ENCODE results near the gene ROR1. TPM values are rescaled to one million over a fixed set of nuclear protein-coding genes. Genes with fewer than 3 reads are reported as not detected.

The ROR1 gene
- total and polyA plus RNA-seq, 8 donors = 1.4 to 37.3 (median 14.6) TPM

DNA sequence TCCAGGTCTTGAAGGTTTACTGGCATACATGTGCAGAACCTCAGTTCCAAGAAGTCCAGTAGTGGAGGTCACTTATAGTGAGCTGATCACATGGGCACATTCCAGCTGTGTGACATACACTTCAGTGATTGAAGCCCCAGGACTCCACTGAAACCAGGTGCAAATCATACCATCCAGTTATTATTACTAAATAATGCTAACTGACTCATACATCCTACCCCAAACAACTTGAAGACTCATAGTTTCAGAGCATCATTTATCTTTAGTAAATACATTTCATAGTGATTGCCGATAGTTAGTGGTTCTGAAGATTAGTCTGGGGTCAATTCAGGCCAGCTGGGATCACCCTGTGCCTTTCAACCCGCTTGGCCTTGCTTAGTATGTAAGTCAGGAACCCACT, 291.8 kb downstream of the ROR1 start:
- Histone ChIP-seq H3K27ac (no peak overlapping the region), H3K9me3 (no peaks in the 10 kb centered on the region), H3K27me3 (no peaks in the 10 kb centered on the region), H3K4me1 (peaks cover 4 to 22% (median 10%) of the 10 kb centered on the region in 4 donors), H3K36me3 (no peaks in the 10 kb centered on the region), H3K4me3 (no peak overlapping the region)
- intact Hi-C loops (cut with DNase I; ENCODE audit: low total_unique reads) = no loop called here
- 75 to 91% (median 82%) methylated on average over 2 of the region's 2 CpGs for WGBS, 5 donors
- no peak for TF ChIP-seq POLR2A (IDR thresholded peaks at IDR 0.05)
- TF ChIP-seq CTCF (IDR thresholded peaks at IDR 0.05) = no peak
- no peak for TF ChIP-seq EP300 (IDR thresholded peaks at IDR 0.05)
- no peak for TF ChIP-seq POLR2AphosphoS5 (IDR thresholded peaks at IDR 0.05)
- DNase-seq = no peak

- no peak for TF ChIP-seq POLR2A (IDR thresholded peaks at IDR 0.05)
- TF ChIP-seq POLR2AphosphoS5 (IDR thresholded peaks at IDR 0.05) = peak in 1 of 3 donors; percentile 2
- no peak for TF ChIP-seq CTCF (IDR thresholded peaks at IDR 0.05)
- TF ChIP-seq EP300 (IDR thresholded peaks at IDR 0.05) = no peak
- intact Hi-C loops (cut with DNase I; ENCODE audit: low total_unique reads) = no loop called here
- Histone ChIP-seq H3K4me3 (no peak overlapping the region), H3K4me1 (peaks cover 17 to 45% (median 27%) of the 10 kb centered on the region in 4 donors), H3K27me3 (no peaks in the 10 kb centered on the region), H3K9me3 (no peaks in the 10 kb centered on the region), H3K27ac (peak overlapping the region in 4 of 5 donors; percentile 18 to 71 (median 63)), H3K36me3 (no peaks in the 10 kb centered on the region)
- DNase-seq = peak; percentile 46 to 52
- 19 to 47% (median 35%) methylated on average over 5 of the region's 5 CpGs for WGBS, 5 donors
These were observed 298.4 kb downstream of the ROR1 start for GRCh38 chr1:64072089-64072793.

DNA sequence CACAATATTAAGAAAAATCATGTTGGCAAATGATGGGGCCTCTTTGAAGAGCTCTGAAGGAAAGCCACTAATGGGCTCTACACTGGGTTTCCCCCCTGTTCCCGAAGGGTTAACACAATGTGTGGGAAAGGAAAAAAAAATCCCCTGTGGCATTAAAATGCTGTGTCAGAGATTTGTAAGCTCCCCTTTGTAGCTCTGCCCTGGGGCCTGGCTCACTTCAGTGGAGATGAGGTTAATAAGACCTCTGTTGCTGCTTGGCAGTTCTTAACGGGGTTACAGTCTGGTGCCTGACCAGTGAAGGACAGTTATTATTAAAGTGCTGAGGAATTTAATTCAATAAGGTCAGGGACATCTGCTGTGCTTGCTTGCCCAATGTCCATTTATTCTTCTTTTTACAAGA, 299.9 kb downstream of the ROR1 start:
- no peak overlapping the region for H3K4me3 ChIP-seq
- intact Hi-C loops (cut with DNase I; ENCODE audit: low total_unique reads) = no loop called here
- TF ChIP-seq POLR2A (IDR thresholded peaks at IDR 0.05) = no peak
- TF ChIP-seq POLR2AphosphoS5 (IDR thresholded peaks at IDR 0.05) = no peak
- TF ChIP-seq EP300 (IDR thresholded peaks at IDR 0.05) = no peak
- no peak for TF ChIP-seq CTCF (IDR thresholded peaks at IDR 0.05)
- peak in 1 of 2 donors; percentile 47 for DNase-seq
- H3K27ac ChIP-seq = no peak overlapping the region
- H3K27me3 ChIP-seq = no peaks in the 10 kb centered on the region
- 40 to 53% (median 49%) methylated on average over 2 of the region's 2 CpGs for WGBS, 5 donors
- H3K9me3 ChIP-seq = no peaks in the 10 kb centered on the region
- no peaks in the 10 kb centered on the region for H3K36me3 ChIP-seq
- H3K4me1 ChIP-seq = peaks cover 17 to 45% (median 27%) of the 10 kb centered on the region in 4 donors

DNA sequence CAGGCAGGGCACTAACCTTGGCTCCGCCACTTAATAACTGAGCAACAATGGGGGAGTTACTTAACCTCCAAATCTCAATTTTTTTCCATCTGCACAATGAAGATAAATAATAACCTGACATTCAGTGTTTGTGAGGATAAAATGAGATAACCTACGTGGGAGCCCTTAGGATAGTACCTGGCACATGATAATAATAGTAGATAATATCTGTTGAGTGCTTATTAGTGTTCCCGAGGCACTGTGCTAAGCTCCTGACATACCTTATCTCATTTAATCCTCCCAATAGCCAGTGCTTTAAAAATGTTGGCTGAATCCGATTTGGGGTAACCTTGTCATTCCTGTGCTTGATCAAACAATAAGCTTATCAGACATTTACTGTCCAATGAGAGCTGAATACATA, 300.9 kb downstream of the ROR1 start:
- H3K27me3 ChIP-seq = no peaks in the 10 kb centered on the region
- H3K4me3 ChIP-seq = no peak overlapping the region
- DNase-seq = no peak
- intact Hi-C loops (cut with DNase I; ENCODE audit: low total_unique reads) = no loop called here
- TF ChIP-seq POLR2A (IDR thresholded peaks at IDR 0.05) (no peak), CTCF (IDR thresholded peaks at IDR 0.05) (no peak), POLR2AphosphoS5 (IDR thresholded peaks at IDR 0.05) (no peak), EP300 (IDR thresholded peaks at IDR 0.05) (no peak)
- H3K36me3 ChIP-seq = no peaks in the 10 kb centered on the region
- H3K9me3 ChIP-seq = no peaks in the 10 kb centered on the region
- no peak overlapping the region for H3K27ac ChIP-seq
- 41 to 58% (median 44%) methylated on average over 4 of the region's 4 CpGs for WGBS, 5 donors
- peaks cover 17 to 45% (median 27%) of the 10 kb centered on the region in 4 donors for H3K4me1 ChIP-seq
